ENCODE data around the gene TBC1D8.
A peak's percentile ranks its signal among the peaks of the same experiment; 100 is the strongest.
"Not testable (repeated sequence)": the region's sequence is repeated elsewhere in the genome, so short reads cannot be mapped to it uniquely, and the experiment has no call there.

Gene TBC1D8

GRCh38 chr2:101064868-101065549 lies 86.2 kb downstream of the TBC1D8 start:
- DNase-seq (ENCODE audit: insufficient read length) (no peak), FAIRE-seq (peak; percentile 5)
- TF ChIP-seq TAF1 (IDR thresholded peaks at IDR 0.05; ENCODE audit: borderline replicate concordance, low read depth, low read length) (no peak), POLR2AphosphoS5 (IDR thresholded peaks at IDR 0.05; ENCODE audit: low read depth, low read length) (no peak), POLR2A (IDR thresholded peaks at IDR 0.05; ENCODE audit: low read depth, low read length) (no peak)

- FAIRE-seq (no peak), DNase-seq (ENCODE audit: insufficient read length) (no peak)
- TF ChIP-seq TAF1 (IDR thresholded peaks at IDR 0.05; ENCODE audit: borderline replicate concordance, low read depth, low read length) (no peak), POLR2A (IDR thresholded peaks at IDR 0.05; ENCODE audit: low read depth, low read length) (no peak), POLR2AphosphoS5 (IDR thresholded peaks at IDR 0.05; ENCODE audit: low read depth, low read length) (no peak)
Measured at GRCh38 chr2:101064505-101064867, 86.7 kb downstream of the TBC1D8 start.

GRCh38 chr2:101064125-101064502 lies 87.1 kb downstream of the TBC1D8 start:
- DNase-seq (ENCODE audit: insufficient read length) (no peak), FAIRE-seq (no peak)
- no peak for TF ChIP-seq POLR2AphosphoS5 (IDR thresholded peaks at IDR 0.05; ENCODE audit: low read depth, low read length)
- no peak for TF ChIP-seq TAF1 (IDR thresholded peaks at IDR 0.05; ENCODE audit: borderline replicate concordance, low read depth, low read length)
- no peak for TF ChIP-seq POLR2A (IDR thresholded peaks at IDR 0.05; ENCODE audit: low read depth, low read length)

- no peak for FAIRE-seq
- no peak for DNase-seq (ENCODE audit: insufficient read length)
- TF ChIP-seq POLR2A (IDR thresholded peaks at IDR 0.05; ENCODE audit: low read depth, low read length) (no peak), TAF1 (IDR thresholded peaks at IDR 0.05; ENCODE audit: borderline replicate concordance, low read depth, low read length) (no peak), POLR2AphosphoS5 (IDR thresholded peaks at IDR 0.05; ENCODE audit: low read depth, low read length) (no peak)
Measured at GRCh38 chr2:101063352-101064124, 87.6 kb downstream of the TBC1D8 start.

- FAIRE-seq (no peak), DNase-seq (ENCODE audit: insufficient read length) (no peak)
- no peak for TF ChIP-seq POLR2AphosphoS5 (IDR thresholded peaks at IDR 0.05; ENCODE audit: low read depth, low read length)
- no peak for TF ChIP-seq POLR2A (IDR thresholded peaks at IDR 0.05; ENCODE audit: low read depth, low read length)
- TF ChIP-seq TAF1 (IDR thresholded peaks at IDR 0.05; ENCODE audit: borderline replicate concordance, low read depth, low read length) = no peak
Measured at GRCh38 chr2:101058386-101058785, 92.8 kb downstream of the TBC1D8 start.

GRCh38 chr2:101057051-101057933 lies 93.9 kb downstream of the TBC1D8 start:
- DNase-seq (ENCODE audit: insufficient read length) (no peak), FAIRE-seq (no peak)
- TF ChIP-seq POLR2A (IDR thresholded peaks at IDR 0.05; ENCODE audit: low read depth, low read length) = no peak
- TF ChIP-seq TAF1 (IDR thresholded peaks at IDR 0.05; ENCODE audit: borderline replicate concordance, low read depth, low read length) = no peak
- TF ChIP-seq POLR2AphosphoS5 (IDR thresholded peaks at IDR 0.05; ENCODE audit: low read depth, low read length) = no peak

- TF ChIP-seq POLR2AphosphoS5 (IDR thresholded peaks at IDR 0.05; ENCODE audit: low read depth, low read length) = no peak
- no peak for TF ChIP-seq POLR2A (IDR thresholded peaks at IDR 0.05; ENCODE audit: low read depth, low read length)
- no peak for TF ChIP-seq TAF1 (IDR thresholded peaks at IDR 0.05; ENCODE audit: borderline replicate concordance, low read depth, low read length)
- FAIRE-seq = no peak
- DNase-seq (ENCODE audit: insufficient read length) = no peak
Measured at GRCh38 chr2:101053117-101053516, 98.1 kb downstream of the TBC1D8 start.

- FAIRE-seq (no peak), DNase-seq (ENCODE audit: insufficient read length) (no peak)
- TF ChIP-seq POLR2A (IDR thresholded peaks at IDR 0.05; ENCODE audit: low read depth, low read length) (no peak), POLR2AphosphoS5 (IDR thresholded peaks at IDR 0.05; ENCODE audit: low read depth, low read length) (no peak), TAF1 (IDR thresholded peaks at IDR 0.05; ENCODE audit: borderline replicate concordance, low read depth, low read length) (no peak)
Measured at GRCh38 chr2:101052147-101052546, 99.0 kb downstream of the TBC1D8 start.

GRCh38 chr2:101050886-101051285 lies 100.3 kb downstream of the TBC1D8 start:
- not testable (repeated sequence) for DNase-seq (ENCODE audit: insufficient read length); FAIRE-seq

GRCh38 chr2:101048756-101049155 lies 102.4 kb downstream of the TBC1D8 start:
- DNase-seq (ENCODE audit: insufficient read length) (no peak), FAIRE-seq (no peak)
- TF ChIP-seq POLR2A (IDR thresholded peaks at IDR 0.05; ENCODE audit: low read depth, low read length) = no peak
- TF ChIP-seq TAF1 (IDR thresholded peaks at IDR 0.05; ENCODE audit: borderline replicate concordance, low read depth, low read length) = no peak
- no peak for TF ChIP-seq POLR2AphosphoS5 (IDR thresholded peaks at IDR 0.05; ENCODE audit: low read depth, low read length)

- TF ChIP-seq POLR2AphosphoS5 (IDR thresholded peaks at IDR 0.05; ENCODE audit: low read depth, low read length) = no peak
- no peak for TF ChIP-seq TAF1 (IDR thresholded peaks at IDR 0.05; ENCODE audit: borderline replicate concordance, low read depth, low read length)
- TF ChIP-seq POLR2A (IDR thresholded peaks at IDR 0.05; ENCODE audit: low read depth, low read length) = no peak
- DNase-seq (ENCODE audit: insufficient read length) (no peak), FAIRE-seq (no peak)
Measured at GRCh38 chr2:101047774-101048173, 103.4 kb downstream of the TBC1D8 start.
